Osteoblast (primary cell): ENCODE results near the gene ADAM15. TPM values are rescaled to one million over a fixed set of nuclear protein-coding genes. Genes with fewer than 3 reads are reported as not detected.

Source experiments
- DNase-seq: peaks from one replicate; pipeline ENCODE4 v3.0.0; 2011; ENCODE audit warnings: low spot score, mixed read lengths; ENCODE audit not compliant: insufficient read length; ENCODE audit errors: missing footprints
- H2AFZ ChIP-seq: 2 replicates; pipeline ENCODE4 v1.6.0; 2011; ENCODE audit warnings: mild to moderate bottlenecking, low read length
- H3K27ac ChIP-seq: 2 replicates; pipeline ENCODE4 v1.5.1; 2011; ENCODE audit warnings: mild to moderate bottlenecking, low read depth, low read length, moderate library complexity
- H3K27me3 ChIP-seq: 2 replicates; pipeline ENCODE4 v1.6.0; 2012; ENCODE audit warnings: mild to moderate bottlenecking, control low read depth, inconsistent platforms, low read length, moderate library complexity; ENCODE audit not compliant: insufficient read depth
- H3K36me3 ChIP-seq: 2 replicates; pipeline ENCODE4 v1.5.1; 2011; ENCODE audit warnings: mild to moderate bottlenecking, low read length, control low read depth, moderate library complexity; ENCODE audit not compliant: insufficient read depth
- H3K4me1 ChIP-seq: 2 replicates; pipeline ENCODE4 v1.5.1; 2011; ENCODE audit warnings: mild to moderate bottlenecking, low read length, control low read depth, moderate library complexity; ENCODE audit not compliant: insufficient read depth
- H3K4me2 ChIP-seq: 2 replicates; pipeline ENCODE4 v1.6.0; 2011; ENCODE audit warnings: mild to moderate bottlenecking, low read length; ENCODE audit not compliant: insufficient read depth
- H3K4me3 ChIP-seq: fragments of 200-600 bp; sonication (generic); 3 replicates; pipeline ENCODE4 v1.5.1; 2012; ENCODE audit warnings: mild to moderate bottlenecking, low read length, inconsistent platforms; ENCODE audit not compliant: insufficient read depth
- H3K79me2 ChIP-seq: 2 replicates; pipeline ENCODE4 v1.6.0; 2012; ENCODE audit warnings: mild to moderate bottlenecking, low read length, control low read depth, inconsistent platforms; ENCODE audit not compliant: insufficient read depth
- H3K9me3 ChIP-seq: 2 replicates; pipeline ENCODE4 v1.5.1; 2011; ENCODE audit warnings: low read depth, low read length, control low read depth
- H4K20me1 ChIP-seq: 2 replicates; pipeline ENCODE4 v1.6.0; 2012; ENCODE audit warnings: mild to moderate bottlenecking, low read length, control low read depth; ENCODE audit not compliant: insufficient read depth
- total RNA-seq: library from RNA; depleted of rRNA; stranded (reverse); fragments of >200 nt; gene quantifications from 2 replicates; pipeline ENCODE4 v1.2.3, GENCODE V29; 2012
- TF ChIP-seq, protein P1 (sequence below): IDR thresholded peaks from 2 replicates; pipeline ENCODE4 v1.5.1; 2011; ENCODE audit warnings: mild to moderate bottlenecking, low read depth, low read length, moderate library complexity; ENCODE audit errors: extremely low read depth

Gene ADAM15
- total RNA-seq, 1 donor, result 101 TPM

DNA sequence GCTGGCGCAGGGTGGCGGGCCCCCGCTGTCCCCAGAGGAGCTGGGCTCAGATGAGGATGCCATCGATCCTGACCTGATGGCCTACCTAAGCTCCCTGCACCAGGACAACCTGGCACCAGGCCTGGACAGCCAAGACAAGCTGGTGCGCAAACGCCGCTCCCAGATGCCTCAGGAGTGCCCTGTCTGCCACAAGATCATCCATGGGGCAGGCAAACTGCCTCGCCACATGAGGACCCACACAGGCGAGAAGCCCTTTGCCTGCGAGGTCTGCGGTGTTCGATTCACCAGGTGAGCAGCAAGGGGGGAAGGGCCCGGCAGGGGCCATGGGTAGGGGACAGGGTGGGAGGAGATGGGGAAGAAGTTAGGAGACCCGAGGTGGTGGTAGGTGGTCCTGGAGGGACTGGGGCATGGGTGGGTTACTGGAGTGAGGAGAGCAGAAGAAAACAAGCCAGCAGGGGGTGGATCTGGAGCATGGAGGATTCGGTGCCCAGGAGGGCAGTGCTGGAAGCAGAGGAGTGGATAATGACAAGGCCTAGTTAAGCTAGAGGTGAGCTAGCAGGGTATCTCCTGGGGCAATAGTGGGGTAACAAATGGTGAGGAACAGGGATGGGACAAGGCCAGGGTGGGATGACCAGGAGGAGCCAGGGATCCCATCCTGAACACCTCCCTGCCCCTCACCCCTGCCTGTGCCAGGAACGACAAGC lies 35.4 kb upstream of the ADAM15 start:
- TF ChIP-seq, protein P1, sequence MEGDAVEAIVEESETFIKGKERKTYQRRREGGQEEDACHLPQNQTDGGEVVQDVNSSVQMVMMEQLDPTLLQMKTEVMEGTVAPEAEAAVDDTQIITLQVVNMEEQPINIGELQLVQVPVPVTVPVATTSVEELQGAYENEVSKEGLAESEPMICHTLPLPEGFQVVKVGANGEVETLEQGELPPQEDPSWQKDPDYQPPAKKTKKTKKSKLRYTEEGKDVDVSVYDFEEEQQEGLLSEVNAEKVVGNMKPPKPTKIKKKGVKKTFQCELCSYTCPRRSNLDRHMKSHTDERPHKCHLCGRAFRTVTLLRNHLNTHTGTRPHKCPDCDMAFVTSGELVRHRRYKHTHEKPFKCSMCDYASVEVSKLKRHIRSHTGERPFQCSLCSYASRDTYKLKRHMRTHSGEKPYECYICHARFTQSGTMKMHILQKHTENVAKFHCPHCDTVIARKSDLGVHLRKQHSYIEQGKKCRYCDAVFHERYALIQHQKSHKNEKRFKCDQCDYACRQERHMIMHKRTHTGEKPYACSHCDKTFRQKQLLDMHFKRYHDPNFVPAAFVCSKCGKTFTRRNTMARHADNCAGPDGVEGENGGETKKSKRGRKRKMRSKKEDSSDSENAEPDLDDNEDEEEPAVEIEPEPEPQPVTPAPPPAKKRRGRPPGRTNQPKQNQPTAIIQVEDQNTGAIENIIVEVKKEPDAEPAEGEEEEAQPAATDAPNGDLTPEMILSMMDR, result no peak
- no peak overlapping the region for H3K4me3 ChIP-seq
- peaks cover 26% of the 10 kb centered on the region for H4K20me1 ChIP-seq
- H3K36me3 ChIP-seq, result peaks cover 15% of the 10 kb centered on the region
- peaks cover 15% of the 10 kb centered on the region for H3K4me1 ChIP-seq
- H3K4me2 ChIP-seq, result no peak overlapping the region
- no peak overlapping the region for H3K27ac ChIP-seq
- peaks cover 18% of the 10 kb centered on the region for H3K79me2 ChIP-seq
- DNase-seq, result peak; percentile 61
- H3K9me3 ChIP-seq, result no peaks in the 10 kb centered on the region
- H3K27me3 ChIP-seq, result no peaks in the 10 kb centered on the region
- no peak overlapping the region for H2AFZ ChIP-seq

DNA sequence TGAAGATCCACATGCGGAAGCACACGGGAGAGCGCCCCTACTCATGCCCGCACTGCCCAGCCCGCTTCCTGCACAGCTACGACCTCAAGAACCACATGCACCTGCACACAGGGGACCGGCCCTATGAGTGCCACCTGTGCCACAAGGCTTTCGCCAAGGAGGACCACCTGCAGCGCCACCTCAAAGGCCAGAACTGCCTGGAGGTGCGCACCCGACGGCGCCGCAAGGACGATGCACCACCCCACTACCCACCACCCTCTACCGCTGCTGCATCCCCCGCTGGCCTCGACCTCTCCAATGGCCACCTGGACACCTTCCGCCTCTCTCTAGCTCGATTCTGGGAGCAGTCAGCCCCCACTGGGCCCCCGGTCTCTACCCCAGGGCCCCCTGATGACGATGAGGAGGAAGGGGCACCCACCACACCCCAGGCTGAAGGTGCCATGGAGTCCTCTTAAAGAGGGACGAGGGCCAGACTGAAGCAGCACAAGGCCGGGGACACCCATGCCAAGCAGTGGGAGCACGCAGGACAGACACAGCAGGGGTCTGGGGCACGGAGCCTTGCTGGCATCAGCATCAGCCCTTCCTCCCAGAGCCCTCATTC lies 34.8 kb upstream of the ADAM15 start:
- DNase-seq, result peak; percentile 44
- H3K36me3 ChIP-seq, result peaks cover 15% of the 10 kb centered on the region
- H3K4me3 ChIP-seq, result no peak overlapping the region
- peaks cover 14% of the 10 kb centered on the region for H3K79me2 ChIP-seq
- no peak overlapping the region for H2AFZ ChIP-seq
- no peaks in the 10 kb centered on the region for H3K9me3 ChIP-seq
- peaks cover 15% of the 10 kb centered on the region for H3K4me1 ChIP-seq
- no peak overlapping the region for H3K4me2 ChIP-seq
- H4K20me1 ChIP-seq, result peaks cover 26% of the 10 kb centered on the region
- H3K27me3 ChIP-seq, result no peaks in the 10 kb centered on the region
- H3K27ac ChIP-seq, result no peak overlapping the region
- TF ChIP-seq, protein P1, result no peak

DNA sequence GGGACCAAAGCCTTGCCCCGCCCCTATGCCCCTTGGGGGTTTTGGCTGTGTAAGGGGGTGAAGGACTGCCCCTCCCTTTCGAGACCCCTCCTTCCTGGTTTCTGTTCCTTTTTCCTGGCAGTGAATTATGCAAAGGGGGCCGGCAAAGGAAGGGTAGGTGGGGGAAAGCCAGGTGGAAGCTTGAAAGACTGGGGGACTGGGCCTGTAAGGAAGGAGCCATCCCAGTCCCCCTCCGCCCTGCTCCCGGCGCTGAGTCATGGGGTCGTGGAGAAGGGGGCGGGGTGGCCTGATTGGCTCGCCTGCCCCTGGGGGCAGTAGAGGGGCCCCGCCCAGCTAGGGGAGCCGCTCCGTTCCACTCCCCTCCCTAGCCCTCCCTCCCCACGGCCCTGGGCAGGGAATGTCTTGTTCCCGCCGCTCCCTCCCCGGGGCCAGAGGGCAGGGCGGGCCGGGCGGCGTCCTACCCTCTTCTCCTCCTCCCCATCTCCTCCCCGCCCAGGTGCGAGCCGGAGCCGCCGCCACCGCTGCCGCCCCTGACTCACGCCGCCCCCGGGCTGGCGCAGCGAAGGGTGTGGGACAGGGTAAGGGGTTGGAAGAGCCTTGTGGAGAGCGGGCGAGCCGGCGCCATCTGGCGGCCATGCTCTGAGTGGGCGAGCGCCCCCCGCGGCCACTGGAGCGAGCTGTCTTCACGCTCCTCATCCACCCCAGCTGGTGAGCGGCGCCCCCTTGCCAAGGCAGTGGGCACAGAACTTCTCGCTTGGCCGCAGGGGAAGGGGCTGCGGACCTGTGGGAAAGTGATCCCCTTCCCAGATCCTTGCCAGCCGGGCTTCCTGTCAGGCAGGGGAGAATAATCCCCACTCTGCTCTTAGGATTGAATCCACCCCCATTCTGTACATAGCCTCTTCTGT lies 33.8 kb upstream of the ADAM15 start:
- Histone ChIP-seq H2AFZ (no peak overlapping the region), H3K27ac (no peak overlapping the region)

More for the DNA sequence above, 33.8 kb upstream of the ADAM15 start:
- Histone ChIP-seq H3K27me3 (no peaks in the 10 kb centered on the region), H3K4me1 (peaks cover 15% of the 10 kb centered on the region), H3K9me3 (no peaks in the 10 kb centered on the region), H4K20me1 (peaks cover 21% of the 10 kb centered on the region), H3K36me3 (peaks cover 15% of the 10 kb centered on the region), H3K4me3 (peak overlapping the region; percentile 59), H3K4me2 (peak overlapping the region; percentile 56), H3K79me2 (peaks cover 10% of the 10 kb centered on the region)
- TF ChIP-seq, protein P1, result peak; percentile 97
- DNase-seq, result peak; percentile 98
